GM19351 (cell line): Measurements from ENCODE around the gene IL37.
"Not testable (repeated sequence)": the region's sequence is repeated elsewhere in the genome, so short reads cannot be mapped to it uniquely, and the experiment has no call there.

Experiments used
- ATAC-seq: cut with Tn5 transposase; IDR thresholded peaks from one replicate; pipeline ENCODE4 v1.9.1; 2021; ENCODE audit warnings: mild to moderate bottlenecking, moderate library complexity; ENCODE audit not compliant: unreplicated experiment

Gene IL37

DNA sequence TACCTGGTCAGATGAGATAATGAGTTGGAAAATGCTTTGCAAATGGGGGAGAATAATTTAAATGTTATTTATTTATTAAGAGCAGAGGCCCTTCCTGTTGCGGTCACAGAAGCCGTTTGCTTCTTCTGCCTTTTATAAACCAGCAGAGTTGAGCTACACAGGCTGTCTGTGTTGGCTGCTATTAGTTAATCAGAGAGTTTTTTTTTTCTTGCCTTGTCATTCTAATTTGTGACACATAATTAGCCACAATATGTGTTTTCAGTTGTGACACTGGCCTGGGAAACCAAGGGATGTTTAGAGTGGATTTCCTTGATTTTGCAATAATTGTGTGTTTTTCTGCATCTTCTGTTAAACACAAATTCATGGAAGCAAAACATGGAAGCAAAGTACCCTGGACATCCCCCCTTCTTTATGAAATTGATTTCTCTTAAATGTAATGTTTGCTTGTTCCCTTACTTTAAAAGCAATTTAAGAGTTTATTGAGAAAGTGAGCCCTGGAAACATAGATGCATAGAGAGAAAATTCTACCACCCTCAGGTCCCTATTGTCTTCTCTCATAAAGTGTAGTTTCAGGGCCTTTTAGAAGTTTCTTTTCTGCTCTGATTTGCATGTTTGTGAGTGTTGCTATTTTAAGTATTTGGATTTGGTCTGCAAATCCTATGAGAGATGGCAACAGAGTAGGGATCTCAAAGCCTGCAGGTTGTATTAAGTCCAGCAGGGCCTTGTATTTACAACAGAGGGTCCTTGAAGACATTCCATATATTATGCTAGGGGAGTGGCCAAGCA is 22.8 kb upstream of the IL37 start:
- ATAC-seq, result no peak

DNA sequence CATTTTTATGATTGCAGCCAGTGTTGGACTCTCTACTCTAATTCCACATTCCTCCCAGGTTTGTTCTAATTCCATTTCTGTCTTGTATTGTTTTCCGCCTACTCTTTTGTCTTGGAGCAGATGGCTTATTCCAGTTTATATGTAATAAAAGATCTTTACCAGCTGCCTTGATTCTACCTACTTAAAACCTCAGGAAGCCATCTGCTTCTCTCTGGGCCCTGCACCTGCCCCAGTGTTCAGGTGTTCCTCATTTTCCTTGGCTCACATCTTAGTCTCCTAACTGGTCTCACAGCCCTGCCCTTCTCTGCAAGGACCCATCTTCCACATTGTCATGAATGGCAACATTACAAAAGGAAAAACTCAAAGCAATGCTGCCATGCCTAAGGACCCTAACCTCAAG is 21.0 kb upstream of the IL37 start:
- no peak for ATAC-seq

DNA sequence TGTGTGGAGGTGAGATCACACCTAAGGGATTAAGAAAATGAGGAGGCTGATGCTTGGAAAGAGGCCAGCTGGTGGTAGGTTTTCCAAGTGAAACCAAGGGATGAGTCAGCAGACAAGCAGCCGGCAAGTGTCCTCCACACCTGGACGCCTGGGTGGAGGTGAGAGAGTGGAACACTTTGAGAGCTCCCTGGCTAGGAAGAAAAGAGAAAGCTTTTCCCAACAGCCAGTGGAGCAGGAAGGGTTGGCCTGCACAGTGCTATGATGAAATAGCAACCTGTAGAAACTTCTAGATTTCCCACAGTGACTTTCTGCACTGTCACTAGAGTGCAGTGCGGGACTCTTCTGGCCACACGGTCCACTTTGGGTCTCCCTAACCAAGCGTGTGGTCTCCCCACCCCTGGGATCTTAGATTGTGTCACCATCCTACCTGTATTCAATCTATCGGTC is 19.6 kb upstream of the IL37 start:
- no peak for ATAC-seq

DNA sequence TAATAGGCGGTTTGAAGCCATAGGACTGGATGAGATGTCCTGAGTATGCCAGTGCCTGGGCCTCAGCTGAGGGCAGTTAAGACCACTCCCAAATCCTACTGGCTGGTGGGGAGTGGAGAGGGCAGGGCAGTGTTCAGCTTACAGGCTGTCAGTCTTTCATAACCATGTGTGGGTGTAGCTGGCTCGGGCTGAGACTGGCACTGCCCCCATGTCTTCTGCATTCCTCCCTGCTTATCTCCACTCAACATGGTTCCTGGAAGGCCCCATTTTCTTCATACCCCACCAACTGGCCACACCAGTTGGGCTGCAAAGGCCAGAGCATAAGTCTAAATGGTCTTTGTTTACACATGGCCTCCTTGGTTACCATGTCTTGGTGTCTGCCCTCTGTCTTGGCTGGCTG is 17.2 kb upstream of the IL37 start:
- ATAC-seq, result no peak

DNA sequence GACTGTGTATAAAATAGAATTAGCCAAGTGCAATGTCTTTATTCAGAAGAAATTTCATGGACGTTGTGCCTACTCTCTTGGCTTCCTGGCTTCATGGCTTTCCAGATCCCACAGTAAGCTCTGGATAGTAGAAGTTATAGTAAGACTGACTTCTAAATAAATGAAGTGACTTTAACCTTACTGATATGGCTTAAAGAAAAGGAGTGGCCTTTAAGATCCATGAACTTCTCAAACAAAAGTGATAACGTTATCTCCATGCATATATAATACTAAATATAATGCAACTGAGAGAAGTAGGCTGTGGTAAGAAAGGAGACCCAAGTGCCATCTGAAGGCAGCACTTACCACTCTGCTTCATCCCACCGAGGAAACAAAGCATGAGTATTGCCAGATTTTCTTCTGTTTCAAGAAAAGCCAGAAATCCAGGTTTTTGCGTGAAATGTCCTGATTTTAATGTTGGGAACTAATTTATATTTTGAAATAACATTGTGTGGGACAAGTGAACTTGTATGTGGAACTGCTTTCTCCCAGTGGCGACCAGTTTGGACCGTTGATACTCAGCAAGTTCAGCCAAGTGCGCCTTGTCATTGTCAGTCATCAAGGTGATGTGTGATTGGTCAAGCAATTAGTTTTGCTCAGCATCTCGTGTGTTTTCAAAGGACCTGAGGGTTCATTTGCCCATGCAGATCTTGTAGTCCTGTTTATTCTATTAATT is 13.9 kb upstream of the IL37 start:
- no peak for ATAC-seq

DNA sequence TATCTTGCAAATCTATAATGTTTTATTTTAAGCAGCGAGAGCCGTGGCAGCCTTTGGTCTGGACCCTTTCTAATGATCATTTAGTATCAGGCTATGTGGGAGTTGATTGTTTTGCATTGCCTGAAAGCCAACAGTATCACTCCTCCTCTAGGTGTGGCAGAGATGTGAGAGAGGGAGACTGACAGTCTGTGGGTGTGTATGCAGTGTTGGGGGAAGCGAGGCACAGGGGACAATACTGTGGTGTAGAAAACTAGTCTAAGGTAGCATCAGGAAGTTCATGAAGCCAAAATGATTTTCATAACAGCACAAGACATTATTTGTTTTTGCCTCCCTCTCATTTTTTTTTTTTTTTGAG is 13.4 kb upstream of the IL37 start:
- no peak for ATAC-seq

DNA sequence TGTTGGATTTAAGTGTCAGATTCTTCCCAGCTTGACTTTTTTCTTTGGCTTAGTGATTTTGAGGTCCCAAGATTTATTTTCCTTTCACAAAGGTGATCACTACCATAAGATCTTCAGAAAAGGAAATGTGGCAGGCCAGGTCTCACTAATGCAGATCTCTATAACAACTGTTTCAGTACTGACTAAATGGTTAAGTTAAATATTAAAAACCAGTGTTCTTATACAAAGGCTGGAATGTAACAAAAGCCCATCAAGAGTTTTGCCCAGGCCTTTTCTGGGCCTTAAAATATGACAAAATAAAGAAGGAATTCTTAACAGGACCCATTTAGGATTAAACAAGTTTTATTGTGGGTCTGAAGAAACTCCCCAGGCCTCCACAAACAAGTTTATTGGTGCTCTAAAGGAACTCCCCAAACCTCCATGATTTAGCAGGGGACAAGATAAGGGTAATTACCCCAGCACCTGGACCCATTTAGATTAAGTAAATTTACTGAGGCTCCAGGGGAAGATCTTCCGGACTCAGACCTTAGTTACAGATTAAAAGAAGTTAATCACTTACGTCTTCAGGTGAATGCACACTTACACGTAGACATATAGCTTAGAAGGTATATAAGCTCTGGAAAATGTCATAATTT is 9.4 kb upstream of the IL37 start:
- not testable (repeated sequence) for ATAC-seq

DNA sequence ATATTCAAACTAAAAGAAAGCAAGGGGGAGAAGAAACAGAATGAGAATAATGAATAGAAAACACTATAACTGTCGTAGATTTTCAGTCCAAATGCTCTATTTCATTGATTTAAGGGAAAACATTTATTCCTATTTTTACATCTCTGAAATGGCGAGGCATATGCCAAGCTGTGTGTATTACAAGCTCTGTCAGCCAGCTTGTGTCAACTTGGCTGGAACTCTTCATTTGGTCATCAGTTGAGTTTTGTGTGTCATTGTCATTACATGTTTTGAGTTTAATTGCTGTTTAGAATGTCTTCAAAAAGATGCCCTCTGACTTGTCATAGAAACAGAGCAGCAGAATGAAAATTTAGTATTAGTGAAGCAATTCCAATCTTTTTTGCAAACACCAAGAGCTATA is 8.1 kb upstream of the IL37 start:
- no peak for ATAC-seq

DNA sequence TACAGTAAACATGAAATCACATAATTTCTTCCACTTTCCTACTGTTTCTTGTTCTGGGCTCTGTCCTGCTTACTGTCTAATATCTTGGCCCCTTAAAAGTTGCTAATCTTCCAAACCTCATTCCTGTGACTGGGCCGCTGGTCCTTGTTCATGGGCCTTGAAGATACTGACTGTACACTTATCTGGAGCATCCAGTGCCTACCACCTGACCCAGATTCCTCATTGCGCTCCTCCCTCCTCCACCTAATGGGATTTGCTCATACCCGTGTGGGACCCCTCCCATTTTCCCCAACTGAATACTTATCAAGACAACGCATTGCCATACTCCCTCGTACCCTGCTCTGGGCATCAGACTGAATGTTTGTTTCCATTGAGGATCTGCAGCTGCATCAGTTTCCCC is 6.1 kb upstream of the IL37 start:
- no peak for ATAC-seq

DNA sequence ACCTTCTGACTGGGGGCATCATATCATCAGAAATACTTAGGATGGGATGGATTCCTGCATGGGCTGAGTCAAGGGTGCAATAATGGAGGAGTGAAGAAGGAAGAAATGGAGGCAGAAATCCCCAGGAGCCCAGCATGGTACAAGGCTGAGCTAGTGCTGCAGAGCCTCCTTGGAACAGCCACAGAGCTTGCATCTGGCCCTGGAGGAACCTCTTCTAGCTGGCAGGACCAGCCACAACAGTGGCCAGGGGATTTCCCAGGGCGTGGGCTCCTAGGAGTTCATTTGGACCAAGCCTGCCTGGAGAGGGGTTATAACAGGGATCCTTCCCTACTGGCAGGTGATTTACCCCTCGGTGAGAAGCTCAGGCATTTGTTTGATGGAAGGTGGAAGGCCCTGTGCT is 4.7 kb upstream of the IL37 start:
- ATAC-seq, result no peak

DNA sequence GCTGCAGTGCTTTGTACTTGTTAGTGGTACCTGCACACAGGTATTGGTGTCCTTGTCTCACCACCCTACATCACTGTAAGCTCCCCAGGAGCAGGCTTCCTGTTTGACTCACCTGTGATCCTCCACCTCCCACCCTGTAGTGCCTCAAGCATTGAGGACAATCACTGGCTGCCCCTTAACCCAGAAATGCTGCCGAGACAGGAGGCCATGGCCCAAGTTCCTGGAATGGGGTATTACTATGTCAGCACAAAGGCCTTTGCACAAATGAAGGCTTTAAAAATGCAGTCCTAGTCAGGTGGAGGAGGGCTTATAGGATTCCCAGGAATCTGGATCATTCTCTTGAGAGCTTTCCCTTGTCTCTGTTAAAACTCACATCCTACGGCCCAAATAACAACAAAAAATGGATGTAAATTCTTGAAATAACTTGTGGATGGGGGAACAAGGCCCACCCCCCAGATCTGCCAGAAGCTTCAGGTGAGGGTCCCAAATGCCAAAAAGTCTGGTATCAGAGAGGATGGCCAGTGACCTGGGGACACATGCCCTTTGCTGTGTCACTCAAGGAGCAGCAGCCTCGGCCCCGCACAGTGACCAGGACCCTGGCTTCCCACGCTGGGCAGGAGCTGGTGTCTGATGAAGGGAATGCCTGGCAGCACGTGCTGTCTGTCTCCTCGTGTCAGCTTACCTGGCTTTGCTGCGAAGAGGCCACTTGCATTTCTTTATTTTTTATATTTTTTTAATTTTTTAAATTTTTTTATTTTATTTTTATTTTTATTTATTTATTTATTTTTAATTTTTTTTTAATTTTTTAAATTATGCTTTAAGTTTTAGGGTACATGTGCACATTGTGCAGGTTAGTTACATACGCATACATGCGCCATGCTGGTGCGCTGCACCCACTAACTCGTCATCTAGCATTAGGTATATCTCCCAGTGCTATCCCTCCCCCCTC is 3.7 kb upstream of the IL37 start:
- no peak for ATAC-seq

DNA sequence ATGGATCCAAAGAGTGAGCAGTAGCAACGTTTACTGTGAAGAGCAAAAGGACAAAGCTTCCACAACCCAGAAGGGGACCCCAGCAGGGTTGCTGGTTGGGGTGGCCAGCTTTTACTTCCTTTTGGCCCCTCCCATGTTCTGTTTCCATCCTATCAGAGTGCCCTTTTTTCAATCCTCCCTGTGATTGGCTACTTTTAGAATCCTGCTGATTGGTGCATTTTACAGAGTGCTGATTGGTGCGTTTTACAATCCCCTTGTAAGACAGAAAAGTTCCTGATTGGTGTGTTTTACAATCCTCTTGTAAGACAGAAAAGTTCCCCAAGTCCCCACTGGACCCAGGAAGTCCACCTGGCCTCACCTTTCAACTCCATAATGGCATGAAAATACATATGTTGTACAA is 2.4 kb upstream of the IL37 start:
- ATAC-seq, result not testable (repeated sequence)

DNA sequence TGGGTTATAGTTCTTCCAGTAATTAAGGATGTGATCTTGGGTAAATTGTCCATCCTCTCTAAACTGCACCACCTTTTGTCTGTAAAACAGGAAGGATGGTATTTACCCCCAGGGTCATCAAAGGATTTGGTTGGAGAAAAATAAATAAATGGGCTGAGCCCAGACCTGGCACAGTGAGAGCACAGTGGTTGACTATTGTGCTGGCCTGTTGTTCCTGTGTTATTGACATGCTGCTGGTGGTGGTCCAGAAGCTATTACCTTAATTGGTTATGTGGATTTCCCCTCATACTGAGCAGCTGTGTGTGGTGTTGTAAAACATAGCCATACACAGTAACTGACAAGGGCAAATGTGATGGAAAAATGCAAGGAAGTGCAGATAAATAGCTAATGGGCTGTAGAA is 746 bp upstream of the IL37 start:
- no peak for ATAC-seq

DNA sequence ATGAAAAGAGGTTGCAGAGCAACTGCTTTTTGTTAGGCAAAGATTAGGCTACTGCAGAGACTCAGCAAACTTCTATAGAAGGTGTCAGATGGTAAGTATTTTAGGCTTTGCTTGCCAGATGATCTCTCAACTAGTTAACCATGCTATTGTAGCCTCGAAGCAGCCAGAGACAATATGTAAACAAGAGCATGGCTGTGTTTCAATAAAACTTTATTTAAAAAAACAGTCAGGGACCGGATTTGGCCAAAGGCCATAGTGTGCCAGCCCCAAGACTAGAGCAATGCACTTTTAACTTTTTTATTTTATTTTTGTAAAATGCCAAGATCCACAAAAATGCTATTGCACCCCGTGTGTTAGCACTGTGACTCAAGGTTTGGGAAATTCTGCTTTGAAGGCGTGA is 1.4 kb downstream of the IL37 start:
- ATAC-seq, result no peak

DNA sequence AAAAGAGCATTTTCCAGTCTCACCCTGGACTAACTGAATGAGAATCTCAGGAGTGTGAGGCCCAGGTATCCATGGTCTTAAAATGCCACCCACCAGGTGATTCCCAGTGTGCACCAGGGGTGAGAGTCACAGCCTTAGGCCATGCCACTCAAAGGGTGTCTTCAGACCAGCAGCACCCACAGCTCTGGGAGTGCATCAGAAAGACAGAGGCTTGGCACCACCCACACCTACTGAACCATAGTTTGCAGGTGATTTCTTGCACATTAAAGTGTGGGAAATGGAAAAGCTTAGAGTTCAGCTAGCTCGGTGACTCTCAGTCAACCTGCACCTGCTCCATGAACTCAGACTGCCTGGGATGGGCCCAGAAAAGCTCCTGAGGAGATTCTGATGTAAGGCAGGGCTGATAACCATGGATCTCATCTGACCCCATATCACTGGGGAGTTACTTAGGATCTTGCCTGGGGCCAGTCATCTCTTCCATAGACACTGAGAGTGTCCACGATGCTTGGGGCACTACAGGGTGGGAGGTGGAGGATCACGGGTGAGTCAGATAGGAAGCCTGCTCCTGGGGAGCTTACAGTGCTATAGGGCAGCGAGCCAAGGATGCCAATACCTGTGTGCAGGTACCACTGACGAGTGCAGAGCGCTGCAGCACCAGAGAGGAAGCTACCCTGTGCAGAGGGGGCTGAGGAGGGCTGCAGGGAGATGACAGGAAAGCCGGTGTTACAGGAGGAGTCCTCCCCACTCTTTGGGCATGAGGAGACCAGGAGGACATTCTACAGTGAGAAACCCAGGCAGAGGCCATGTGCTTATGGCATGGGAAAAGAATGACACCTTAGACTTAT is 4.6 kb downstream of the IL37 start:
- no peak for ATAC-seq

DNA sequence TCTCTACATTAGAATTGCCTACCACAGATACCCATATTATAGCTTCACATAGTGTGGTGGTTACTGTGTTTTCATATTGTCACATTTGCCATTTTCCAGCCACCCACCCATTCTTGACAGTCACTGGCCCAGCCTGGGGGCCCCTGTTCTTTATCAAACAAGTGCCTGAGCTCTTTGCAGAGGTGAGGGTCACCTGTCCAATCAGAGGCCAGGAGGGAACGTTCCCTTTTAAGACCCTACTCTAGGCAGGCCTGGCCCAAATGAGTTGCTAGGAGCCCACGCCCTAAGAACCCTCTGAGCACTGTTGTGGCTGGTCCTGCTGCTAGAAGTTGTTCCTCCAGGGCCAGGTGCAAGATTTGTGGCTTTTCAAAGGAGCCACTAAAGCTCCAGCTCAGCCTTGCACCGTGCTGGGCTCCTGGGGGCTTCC is 5.2 kb downstream of the IL37 start:
- peak; percentile 30 for ATAC-seq

DNA sequence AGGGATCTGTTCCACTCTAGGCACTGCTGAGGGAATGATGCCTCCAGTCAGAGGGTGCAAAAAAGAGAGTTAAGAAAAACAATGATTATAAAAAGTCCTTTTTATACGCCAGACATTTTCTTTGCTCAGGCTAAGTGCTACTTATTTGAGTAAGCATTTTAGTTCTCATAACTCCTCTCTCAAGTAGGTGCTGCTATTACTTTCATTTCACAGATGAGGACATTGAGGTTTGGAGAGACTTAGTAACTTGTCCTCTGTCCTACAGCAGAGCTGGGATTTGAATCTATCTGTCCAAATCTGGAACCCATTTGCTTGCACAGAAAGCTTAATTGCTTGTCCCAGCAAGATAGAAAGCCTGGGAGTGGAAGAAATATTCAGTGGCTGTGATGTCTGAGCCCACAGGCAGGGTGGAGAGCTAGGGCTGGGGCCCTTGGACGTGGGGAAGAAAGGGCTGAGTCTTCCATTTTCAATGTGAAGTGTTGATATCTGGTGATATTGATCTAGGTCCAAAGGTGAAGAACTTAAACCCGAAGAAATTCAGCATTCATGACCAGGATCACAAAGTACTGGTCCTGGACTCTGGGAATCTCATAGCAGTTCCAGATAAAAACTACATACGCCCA is 5.8 kb downstream of the IL37 start:
- ATAC-seq, result peak; percentile 73

DNA sequence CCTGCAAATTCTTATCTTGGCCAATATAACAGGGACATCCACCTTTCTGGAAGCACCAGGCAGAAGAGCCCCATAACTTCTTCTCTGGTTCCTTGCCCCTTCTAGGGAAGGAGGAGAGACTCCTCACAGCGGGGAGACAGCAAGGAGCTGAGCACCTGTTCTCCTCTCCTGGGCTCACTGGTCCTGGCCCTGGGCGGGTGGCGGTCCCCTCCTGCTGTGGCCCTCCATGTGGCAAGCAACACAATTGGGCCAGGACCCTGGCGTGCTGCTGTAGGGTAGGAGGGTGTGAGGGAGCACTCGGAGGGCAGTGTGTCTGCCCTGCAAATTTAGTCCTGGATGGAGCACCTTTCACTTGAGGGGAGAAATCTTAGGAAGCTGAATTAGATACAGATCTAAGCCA is 6.9 kb downstream of the IL37 start:
- no peak for ATAC-seq

DNA sequence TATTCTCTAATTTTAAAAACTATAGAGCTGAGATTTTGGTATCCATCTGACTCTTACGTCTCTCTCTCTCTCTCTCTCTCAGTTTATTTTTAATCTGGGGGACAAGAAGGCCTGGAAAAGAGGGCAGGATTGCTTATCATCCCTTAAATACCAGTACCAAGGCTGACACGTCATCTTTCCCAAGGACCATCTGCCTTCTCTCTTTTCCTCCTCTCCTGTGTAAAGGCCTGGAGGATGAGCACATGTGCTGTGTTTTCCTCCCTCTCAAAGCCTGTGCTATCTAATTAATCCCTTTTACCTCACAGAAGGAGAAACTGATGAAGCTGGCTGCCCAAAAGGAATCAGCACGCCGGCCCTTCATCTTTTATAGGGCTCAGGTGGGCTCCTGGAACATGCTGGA is 7.3 kb downstream of the IL37 start:
- ATAC-seq, result no peak

DNA sequence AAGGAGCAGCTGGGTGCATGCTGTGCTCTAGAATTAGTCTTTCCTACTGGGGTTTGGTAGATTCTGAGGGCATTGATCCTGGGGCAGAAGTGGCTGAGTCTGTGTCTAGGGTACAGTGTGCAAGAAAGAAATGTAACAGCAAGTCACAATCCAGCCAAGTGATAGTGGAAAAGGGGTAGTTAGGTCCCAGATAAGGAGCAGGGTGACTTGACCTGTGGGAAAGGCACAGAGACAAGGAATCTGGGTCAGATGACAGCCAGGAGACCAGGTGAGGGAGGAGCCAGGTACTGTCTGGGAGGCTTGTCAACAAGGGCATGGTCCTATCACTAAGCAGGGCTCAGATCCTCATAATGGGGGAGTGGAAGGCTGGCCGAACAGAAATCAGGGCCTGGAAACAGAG is 8.1 kb downstream of the IL37 start:
- no peak for ATAC-seq
